NT2/D1 (cell line): ENCODE data around the gene LAG3.

ENCODE experiments used
- YY1 ChIP-seq: IDR thresholded peaks from 2 replicates; pipeline ENCODE4 v1.6.1; 2011; ENCODE audit not compliant: insufficient read length, insufficient read depth
- ZNF274 ChIP-seq: IDR thresholded peaks from 2 replicates; pipeline ENCODE4 v1.6.1; 2011; ENCODE audit warnings: mild to moderate bottlenecking, low read depth, low read length

DNA sequence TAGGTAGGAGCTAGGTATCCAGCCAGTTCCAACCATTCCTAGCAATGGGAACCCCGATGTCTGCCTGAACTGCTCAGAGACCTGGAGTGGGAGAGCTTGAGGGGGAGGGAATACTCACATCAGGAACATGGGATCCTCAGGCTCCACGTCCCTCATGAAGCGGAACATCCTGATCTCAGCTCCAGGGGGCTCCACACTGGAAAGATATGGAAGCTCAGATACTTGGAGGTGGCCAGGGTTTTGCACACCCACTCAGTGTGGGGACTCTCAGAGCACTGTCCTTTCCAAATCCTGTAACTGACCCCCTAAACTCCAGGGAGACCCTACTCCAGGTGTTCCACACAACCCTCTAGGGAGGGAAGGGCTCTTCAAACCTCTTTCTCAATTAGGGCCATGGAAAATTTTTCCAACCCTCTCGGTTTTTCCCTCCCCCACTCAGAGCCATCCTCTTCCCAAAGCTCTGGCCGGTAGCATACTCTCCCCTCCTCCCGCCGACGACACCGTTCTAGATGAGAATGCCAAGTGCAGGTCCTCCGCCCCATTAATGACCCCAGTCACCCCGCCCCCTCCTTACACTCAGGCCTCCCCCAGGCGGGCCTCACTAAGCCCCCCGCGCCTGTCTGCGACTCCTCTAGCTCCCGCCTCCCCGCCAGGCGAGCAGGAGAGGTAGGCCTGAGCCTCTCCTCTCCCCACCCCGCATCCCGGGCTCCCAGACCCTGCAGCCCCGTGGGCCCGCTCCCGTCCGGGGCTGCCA is 20.0 kb upstream of the LAG3 start:
- no peak for TF ChIP-seq ZNF274
- TF ChIP-seq YY1, result no peak
